Endothelial cell of umbilical vein (primary cell): ENCODE results near the gene CCDC117. TPM values are rescaled to one million over a fixed set of nuclear protein-coding genes. Genes with fewer than 3 reads are reported as not detected.

Experiments used
- BruUV-seq: library from RNA; stranded (reverse); fragments of 400-500 nt; replicated peaks from 2 replicates; lab custom pipeline; 2021; lab: Mats Ljungman, UMichigan
- CTCF ChIA-PET: fragments of 300-600, 350-600 bp; sonication (Branson Sonifier 250); formaldehyde crosslinking; loops from one replicate; lab custom pipeline; 2021; ENCODE audit warnings: antibody characterized with exemption, inconsistent platforms; lab: Charles Lee
- POLR2A ChIA-PET: fragments of 300-600, 350-600 bp; sonication (Branson Sonifier 250); formaldehyde crosslinking; loops from one replicate; lab custom pipeline; 2021; ENCODE audit warnings: antibody characterized with exemption, inconsistent platforms; lab: Charles Lee
- DNase-seq: peaks from one replicate; pipeline ENCODE4 v3.0.0-alpha.2; 2011; ENCODE audit warnings: low read depth, low spot score
- FAIRE-seq: peaks from 2 replicates; lab custom pipeline; 2011; peaks lifted over from hg19 to GRCh38; lab: Jason Lieb, UNC
- H2AFZ ChIP-seq: 2 replicates; pipeline ENCODE4 v1.6.0; 2012; ENCODE audit warnings: low read depth, low read length, control low read depth, inconsistent platforms
- H3K27ac ChIP-seq: 2 replicates; pipeline ENCODE4 v1.5.1; 2011; ENCODE audit warnings: low read depth, mild to moderate bottlenecking, control low read depth, low read length, moderate library complexity; ENCODE audit not compliant: insufficient read depth
- H3K27me3 ChIP-seq, 2 experiments: 2 replicates each; pipeline versions ENCODE4 v1.6.0 to v1.6.1; 2011; ENCODE audit warnings: low read length in 2 of 2, mixed read lengths in 1 of 2; ENCODE audit not compliant: control insufficient read depth in 2 of 2, insufficient read depth in 2 of 2
- H3K36me3 ChIP-seq, 2 experiments: 2 replicates in 1 of 2; 3 replicates in 1 of 2; pipeline ENCODE4 v1.5.1; 2011; ENCODE audit warnings: low read length in 2 of 2, mild to moderate bottlenecking in 1 of 2, moderate library complexity in 1 of 2; ENCODE audit not compliant: control insufficient read depth in 2 of 2, insufficient read depth in 2 of 2; ENCODE audit errors: extremely low read depth in 1 of 2
- H3K4me1 ChIP-seq: 3 replicates; pipeline ENCODE4 v1.5.1; 2011; ENCODE audit warnings: mild to moderate bottlenecking, low read length; ENCODE audit not compliant: control insufficient read depth, insufficient read depth; ENCODE audit errors: extremely low read depth
- H3K4me2 ChIP-seq: 2 replicates; pipeline ENCODE4 v1.6.1; 2011; ENCODE audit warnings: low read length, control low read depth, mixed read lengths; ENCODE audit not compliant: insufficient read depth
- H3K4me3 ChIP-seq, 3 experiments: fragments of 200-600 bp in 1 of 3; sonication (generic), shearing (Covaris generic) in 1 of 3; replicated peaks in 1 of 3; 2 replicates each; pipeline ENCODE4 v1.5.1; 2011 to 2016; ENCODE audit warnings: control low read depth in 3 of 3, low read length in 3 of 3, mild to moderate bottlenecking in 2 of 3, inconsistent platforms in 1 of 3, low read depth in 1 of 3, moderate library complexity in 1 of 3; ENCODE audit not compliant: insufficient read depth in 1 of 3
- H3K79me2 ChIP-seq: 2 replicates; pipeline ENCODE4 v1.6.0; 2012; ENCODE audit warnings: low read length, inconsistent platforms; ENCODE audit not compliant: control insufficient read depth, insufficient read depth
- H3K9ac ChIP-seq: replicated peaks from 2 replicates; pipeline ENCODE3; 2011; ENCODE audit warnings: low read length, control low read depth; ENCODE audit not compliant: insufficient read depth; ENCODE audit errors: extremely low read depth
- H3K9me1 ChIP-seq: replicated peaks from 3 replicates; pipeline ENCODE4 v1.6.0; 2011; ENCODE audit warnings: mild to moderate bottlenecking, low read length; ENCODE audit not compliant: control insufficient read depth, insufficient read depth; ENCODE audit errors: extremely low read depth
- H3K9me3 ChIP-seq: replicated peaks from 2 replicates; pipeline ENCODE4 v1.5.1; 2012; ENCODE audit warnings: low read length, inconsistent platforms; ENCODE audit not compliant: control insufficient read depth, insufficient read depth
- H4K20me1 ChIP-seq: replicated peaks from 2 replicates; pipeline ENCODE3; 2011; ENCODE audit warnings: mild to moderate bottlenecking, low read length; ENCODE audit not compliant: control insufficient read depth, insufficient read depth; ENCODE audit errors: extremely low read depth
- CTCF ChIP-seq, 2 donors: IDR thresholded peaks; 1 replicate in 1 of 2; 2 replicates in 1 of 2; pipeline ENCODE4 v1.5.1; 2011; ENCODE audit warnings: low read length in 2 of 2, mild to moderate bottlenecking in 2 of 2, moderate library complexity in 2 of 2, control low read depth in 1 of 2, inconsistent platforms in 1 of 2, low read depth in 1 of 2; ENCODE audit not compliant: insufficient read depth in 1 of 2; ENCODE audit errors: extremely low read depth in 1 of 2
- EZH2 ChIP-seq: IDR thresholded peaks from 2 replicates; pipeline ENCODE4 v1.6.1; 2012; ENCODE audit warnings: borderline replicate concordance, low read depth, mild to moderate bottlenecking, moderate library complexity, low read length, inconsistent platforms; ENCODE audit not compliant: severe bottlenecking
- FOS ChIP-seq: IDR thresholded peaks from 2 replicates; pipeline ENCODE4 v1.6.1; 2011; ENCODE audit warnings: mild to moderate bottlenecking, low read length, moderate library complexity, borderline replicate concordance; ENCODE audit not compliant: insufficient read depth
- GATA2 ChIP-seq: IDR thresholded peaks from 2 replicates; pipeline ENCODE4 v1.7.0; 2011; ENCODE audit warnings: low read depth, mild to moderate bottlenecking, moderate library complexity, mixed read lengths, low read length; ENCODE audit not compliant: insufficient read length, insufficient read depth
- JUN ChIP-seq: IDR thresholded peaks from 2 replicates; pipeline ENCODE4 v1.6.1; 2011; ENCODE audit warnings: borderline replicate concordance, low read depth; ENCODE audit not compliant: insufficient read length, insufficient read depth
- MAX ChIP-seq: IDR thresholded peaks from 2 replicates; pipeline ENCODE4 v1.6.1; 2011; ENCODE audit not compliant: insufficient read depth, insufficient read length
- MYC ChIP-seq: IDR thresholded peaks from one replicate; pipeline ENCODE4 v1.6.1; 2011; ENCODE audit warnings: mild to moderate bottlenecking, low read depth, low read length
- POLR2A ChIP-seq: IDR thresholded peaks from 2 replicates; pipeline ENCODE4 v1.6.1; 2012; ENCODE audit warnings: low read depth, mild to moderate bottlenecking, control low read depth, low read length
- POLR2AphosphoS5 ChIP-seq: IDR thresholded peaks from 2 replicates; pipeline ENCODE4 v1.6.1; 2012; ENCODE audit warnings: low read depth, mild to moderate bottlenecking, control low read depth, low read length, moderate library complexity; ENCODE audit not compliant: insufficient read depth
- dilution Hi-C: fragments of 300-500 bp; cut with MboI; formaldehyde crosslinking; loops from one replicate; pipeline ENCODE4 v1.15.0; 2019; ENCODE audit warnings: low sequenced_read_pairs; ENCODE audit not compliant: extremely low pct_ligation_motif_present
- intact Hi-C: fragments of 100-400 bp; cut with micrococcal nuclease; formaldehyde crosslinking; loops from one replicate; pipeline ENCODE4 v1.10.0; 2022
- polyA plus RNA-seq, 4 experiments: library from polyadenylated mRNA; depleted of rRNA in 3 of 4; stranded (reverse) in 3 of 4; unstranded in 1 of 4; fragments of >200 nt; gene quantifications; 2 replicates each; pipeline versions ENCODE4 v1.2.1 to v1.2.3, GENCODE V29; 2011 to 2012; ENCODE audit warnings: missing spikeins in 1 of 4
- total RNA-seq: library from RNA; stranded (reverse); gene quantifications from 2 replicates; pipeline ENCODE4 v1.2.3, GENCODE V29; 2021

The CCDC117 gene
- total and polyA plus RNA-seq, 2 donors (not counting 3 experiments of a cell fraction or from before 2014, with no cell fraction given): 5.5 to 23.3 TPM

- TF ChIP-seq POLR2A (no peak), CTCF (IDR thresholded peaks at IDR 0.05; ENCODE audit: extremely low read depth in 1 of 2, insufficient read depth in 1 of 2, low read depth in 1 of 2, low read length in 2 of 2) (no peak), POLR2AphosphoS5 (no peak)
- dilution Hi-C loops: no loop called here
- Histone ChIP-seq H2AFZ (no peak overlapping the region), H3K27ac (no peak overlapping the region), H4K20me1 (no peaks in the 10 kb centered on the region), H3K4me2 (no peak overlapping the region), H3K79me2 (peaks cover 11% of the 10 kb centered on the region), H3K4me3 (no peak overlapping the region), H3K9me3 (no peaks in the 10 kb centered on the region), H3K9ac (no peak overlapping the region), H3K9me1 (no peaks in the 10 kb centered on the region), H3K4me1 (peaks cover 12% of the 10 kb centered on the region), H3K36me3 (peaks cover 10 to 11% of the 10 kb centered on the region in 2 experiments), H3K27me3 (no peaks in the 10 kb centered on the region)
- FAIRE-seq (no peak), DNase-seq (no peak)
- ChIA-PET CTCF (no interaction called here), POLR2A (interaction anchor here (0.5 kb wide), 1 partner anchor 21 kb away, joined by 4 read pairs; no protein-coding TSS in a partner anchor)
- intact Hi-C loops: loop anchor here (2.0 to 10.0 kb wide), 2 partner anchors 143 to 881 kb away; no protein-coding TSS in a partner anchor
- BruUV-seq: no TSS peak
Measured at GRCh38 chr22:28743852-28744251, 28.6 kb upstream of the CCDC117 start.

DNA sequence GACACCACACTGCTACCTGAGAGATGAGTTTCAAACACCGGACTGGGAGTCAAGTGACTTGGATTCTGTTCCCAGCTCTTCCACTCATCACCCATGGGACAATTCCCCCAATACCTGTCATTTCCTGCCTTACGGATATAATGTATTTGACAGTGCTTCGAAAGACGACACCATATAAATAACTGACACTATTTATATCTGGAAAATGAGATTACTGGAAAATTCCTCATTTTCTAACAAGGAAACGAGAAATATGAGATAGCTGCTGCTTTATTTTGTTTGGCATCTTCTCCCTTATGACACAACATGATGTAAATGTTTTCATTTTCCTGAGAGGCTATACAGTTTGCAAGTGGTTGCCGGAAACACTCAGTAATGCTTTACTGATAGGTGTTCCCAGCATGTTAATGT lies 22.0 kb upstream of the CCDC117 start:
- no peaks in the 10 kb centered on the region for H3K27me3 ChIP-seq
- dilution Hi-C loops: no loop called here
- POLR2A ChIA-PET: interaction anchor here (2.0 kb wide), 1 partner anchor 50 kb away, joined by 6 read pairs; the partner anchor contains the start of gene XBP1
- peaks cover 2 to 9% of the 10 kb centered on the region in 2 experiments for H3K36me3 ChIP-seq
- CTCF ChIA-PET: interaction anchor here (0.7 to 1.7 kb wide), 8 partner anchors 9 to 281 kb away, joined by 3 to 7 read pairs (median 4); partner anchors contain the start of genes CCDC117 and CHEK2
- no peaks in the 10 kb centered on the region for H4K20me1 ChIP-seq
- no peak overlapping the region for H2AFZ ChIP-seq
- DNase-seq (peak; percentile 96), FAIRE-seq (peak; percentile 94)
- H3K4me1 ChIP-seq: peaks cover 20% of the 10 kb centered on the region
- no TSS peak for BruUV-seq
- no peaks in the 10 kb centered on the region for H3K79me2 ChIP-seq
- TF ChIP-seq CTCF (IDR thresholded peaks at IDR 0.05; ENCODE audit: extremely low read depth in 1 of 2, insufficient read depth in 1 of 2, low read depth in 1 of 2, low read length in 2 of 2) (no peak), POLR2A (no peak), POLR2AphosphoS5 (peak; percentile 86), MYC (no peak), EZH2 (no peak), MAX (no peak), FOS (peak; percentile 50), GATA2 (peak; percentile 78), JUN (peak; percentile 80)
- peak overlapping the region in 1 of 3 experiments; percentile 9 for H3K4me3 ChIP-seq
- H3K4me2 ChIP-seq: peak overlapping the region; percentile 53
- peak overlapping the region; percentile 73 for H3K27ac ChIP-seq
- no peaks in the 10 kb centered on the region for H3K9me1 ChIP-seq
- intact Hi-C loops: loop anchor here (1.0 to 2.0 kb wide), 6 partner anchors 8 to 150 kb away; partner anchors contain the start of genes CCDC117, HSCB, TTC28 and XBP1
- H3K9me3 ChIP-seq: no peaks in the 10 kb centered on the region
- H3K9ac ChIP-seq: peak overlapping the region; percentile 54
